T-helper 17 cell (primary cell): ENCODE data around the gene FAM229B. TPM values are rescaled to one million over a fixed set of nuclear protein-coding genes. Genes with fewer than 3 reads are reported as not detected.

Experiments
- ATAC-seq: fragments of 150-1000 bp; cut with Tn5 transposase; 2 replicates; pipeline ENCODE4 v1.10.0; 2021; ENCODE audit warnings: mild to moderate bottlenecking, moderate library complexity
- DNase-seq, 3 donors: peaks; one replicate each; pipeline versions ENCODE4 v3.0.0 to v3.0.0-alpha.2; 2020 to 2021
- H3K9me3 ChIP-seq: one replicate; pipeline ENCODE4 v1.7.0; 2013; ENCODE audit warnings: low read length, mild to moderate bottlenecking; ENCODE audit not compliant: control insufficient read depth, poor library complexity, severe bottlenecking
- H3K27ac Mint-ChIP-seq: one replicate; pipeline ENCODE4 v1.8.0; 2022; ENCODE audit warnings: mild to moderate bottlenecking, moderate library complexity, mixed read lengths
- H3K27me3 Mint-ChIP-seq: one replicate; pipeline ENCODE4 v1.8.0; 2022; ENCODE audit warnings: mixed read lengths
- H3K36me3 Mint-ChIP-seq: one replicate; pipeline ENCODE4 v1.8.0; 2022; ENCODE audit warnings: low read depth, mixed read lengths
- H3K4me1 Mint-ChIP-seq: one replicate; pipeline ENCODE4 v1.8.0; 2022; ENCODE audit warnings: mild to moderate bottlenecking, mixed read lengths
- H3K4me3 Mint-ChIP-seq: one replicate; pipeline ENCODE4 v1.8.0; 2022; ENCODE audit warnings: mild to moderate bottlenecking, moderate library complexity, mixed read lengths
- total RNA-seq, 4 donors: library from RNA in 2 of 4; stranded (reverse) in 2 of 4; gene quantifications; one replicate each; pipeline ENCODE4 v1.2.3 and lab custom pipeline; 2022 to 2026

The FAM229B gene
- total RNA-seq, 2 donors from 2014 or later = 0.50 to 3.9 TPM

GRCh38 chr6:112128208-112128607 is 40.8 kb downstream of the FAM229B start:
- Mint-ChIP-seq H3K4me1 (no peaks in the 10 kb centered on the region), H3K4me3 (no peak overlapping the region), H3K27ac (no peak overlapping the region), H3K36me3 (peaks cover 6% of the 10 kb centered on the region), H3K27me3 (peaks cover 25% of the 10 kb centered on the region)
- no peak for ATAC-seq
- H3K9me3 ChIP-seq = no peaks in the 10 kb centered on the region
- no peak for DNase-seq

DNA sequence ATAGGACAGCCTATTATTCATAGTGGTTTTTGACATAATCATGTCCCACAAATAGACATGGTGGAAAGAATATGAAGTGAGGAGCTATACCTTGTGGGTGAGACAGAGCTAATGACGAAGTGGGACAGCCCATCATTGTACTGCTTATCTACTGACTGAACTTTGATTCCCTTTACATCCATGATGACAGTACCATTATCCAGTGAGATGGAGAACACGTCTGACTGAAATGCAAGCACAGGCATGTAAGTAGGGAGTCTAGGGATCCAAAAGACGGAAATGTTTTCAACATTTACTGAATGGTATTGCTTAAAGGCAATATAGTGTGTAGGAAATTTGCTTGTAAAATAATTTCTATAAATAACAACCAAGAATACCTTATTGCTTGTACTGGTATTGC is 43.5 kb downstream of the FAM229B start:
- no peak overlapping the region for H3K27ac Mint-ChIP-seq

DNA sequence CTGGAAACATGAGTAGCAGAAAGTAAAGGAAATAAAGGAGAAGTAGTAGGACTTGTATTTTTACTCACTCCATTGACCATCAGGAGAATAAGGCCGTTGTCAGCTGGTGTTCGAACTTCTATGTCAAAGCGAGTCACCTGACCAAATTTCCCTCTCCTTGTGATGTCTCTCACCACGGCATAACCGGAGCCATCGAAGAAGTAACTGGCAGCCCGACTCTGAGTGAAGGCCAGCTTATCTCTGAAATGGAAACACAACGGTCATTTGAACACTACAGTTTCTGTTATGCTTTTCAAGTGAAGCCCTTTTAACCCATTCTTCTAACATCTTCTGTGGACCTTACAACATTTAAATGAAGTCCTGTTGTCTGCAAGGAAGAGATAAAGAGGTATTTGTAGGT is 51.7 kb downstream of the FAM229B start:
- peaks cover 2% of the 10 kb centered on the region for H3K4me1 Mint-ChIP-seq
- DNase-seq (no peak), ATAC-seq (no peak)
- H3K27me3 Mint-ChIP-seq = peaks cover 20% of the 10 kb centered on the region
- no peaks in the 10 kb centered on the region for H3K36me3 Mint-ChIP-seq
- no peaks in the 10 kb centered on the region for H3K9me3 ChIP-seq
- no peak overlapping the region for H3K27ac Mint-ChIP-seq
- H3K4me3 Mint-ChIP-seq = no peak overlapping the region

More for the DNA sequence above, 43.5 kb downstream of the FAM229B start:
- ATAC-seq (no peak), DNase-seq (no peak)
- Mint-ChIP-seq H3K27me3 (peaks cover 21% of the 10 kb centered on the region), H3K4me3 (no peak overlapping the region), H3K36me3 (peaks cover 6% of the 10 kb centered on the region), H3K4me1 (no peaks in the 10 kb centered on the region)
- no peaks in the 10 kb centered on the region for H3K9me3 ChIP-seq

DNA sequence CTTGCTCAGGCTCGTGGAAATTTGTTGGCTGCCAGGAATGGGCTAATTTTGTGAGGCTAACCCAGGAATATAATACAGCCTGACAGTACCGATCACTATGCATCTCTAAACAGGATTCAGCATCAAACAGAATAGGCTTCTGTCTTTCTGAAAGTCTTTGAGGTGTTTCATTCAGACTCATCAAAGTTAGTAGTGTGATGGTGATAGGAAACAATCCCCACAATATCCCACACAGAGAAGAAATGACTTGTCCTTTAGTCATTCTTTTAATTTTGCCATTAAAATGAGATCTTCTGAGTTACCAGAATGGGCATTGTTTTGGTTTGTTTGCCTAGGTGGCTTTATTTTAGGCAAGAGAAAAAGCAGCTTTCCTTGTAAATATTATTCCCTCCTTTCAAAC is 54.3 kb downstream of the FAM229B start:
- ATAC-seq (no peak), DNase-seq (no peak)
- Mint-ChIP-seq H3K36me3 (no peaks in the 10 kb centered on the region), H3K27ac (no peak overlapping the region), H3K4me1 (peaks cover 3% of the 10 kb centered on the region), H3K4me3 (no peak overlapping the region), H3K27me3 (peaks cover 19% of the 10 kb centered on the region)
- no peaks in the 10 kb centered on the region for H3K9me3 ChIP-seq

DNA sequence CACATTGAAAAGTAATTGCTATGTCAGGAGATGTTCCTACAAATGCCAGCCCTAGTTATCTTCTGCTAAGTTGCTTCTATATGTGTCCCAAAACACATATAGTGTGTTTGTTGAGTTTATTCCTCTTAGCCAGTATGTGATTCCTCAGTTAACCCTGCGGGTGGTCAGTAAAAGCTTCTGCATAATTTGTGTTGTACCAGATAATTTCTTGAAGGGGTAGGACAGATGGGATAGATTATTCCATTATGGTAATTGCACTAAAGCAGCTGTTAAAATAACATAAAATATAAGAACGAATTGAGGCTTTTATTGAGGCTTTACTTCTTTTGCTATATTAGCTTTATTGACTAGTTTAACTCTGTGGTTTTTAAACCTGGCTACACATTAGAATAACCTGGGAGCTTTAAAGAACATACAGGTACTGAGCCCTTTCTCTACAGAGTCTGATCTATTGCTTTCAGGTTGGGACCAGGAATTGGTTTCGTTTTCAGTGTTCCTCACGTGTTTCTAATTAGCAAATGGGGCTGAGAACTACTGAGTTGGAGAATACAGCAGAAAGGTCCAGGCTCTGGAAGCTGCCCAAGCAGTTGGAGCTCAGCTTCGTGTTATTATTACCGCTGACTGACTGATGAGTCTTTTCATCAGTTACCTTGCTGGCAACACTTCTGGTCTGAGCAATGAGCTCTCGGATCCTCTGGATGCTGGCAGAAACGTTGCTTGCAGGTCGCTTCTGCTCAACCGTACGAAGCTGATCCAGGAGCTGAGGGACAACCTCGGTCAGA is 56.9 kb downstream of the FAM229B start:
- no peak for ATAC-seq
- Mint-ChIP-seq H3K27ac (no peak overlapping the region), H3K27me3 (peaks cover 18% of the 10 kb centered on the region)

GRCh38 chr6:112145080-112145573 is 57.7 kb downstream of the FAM229B start:
- Mint-ChIP-seq H3K4me1 (peaks cover 3% of the 10 kb centered on the region), H3K36me3 (no peaks in the 10 kb centered on the region), H3K27me3 (peaks cover 10% of the 10 kb centered on the region), H3K27ac (no peak overlapping the region), H3K4me3 (no peak overlapping the region)
- ATAC-seq = no peak
- DNase-seq = no peak
- no peaks in the 10 kb centered on the region for H3K9me3 ChIP-seq

More for the DNA sequence above, 56.9 kb downstream of the FAM229B start:
- Mint-ChIP-seq H3K4me3 (peak overlapping the region; percentile 64), H3K4me1 (peaks cover 3% of the 10 kb centered on the region), H3K36me3 (no peaks in the 10 kb centered on the region)
- no peak for DNase-seq
- H3K9me3 ChIP-seq = no peaks in the 10 kb centered on the region

- Mint-ChIP-seq H3K36me3 (no peaks in the 10 kb centered on the region), H3K27me3 (peaks cover 26% of the 10 kb centered on the region), H3K4me1 (peaks cover 3% of the 10 kb centered on the region), H3K27ac (no peak overlapping the region), H3K4me3 (no peak overlapping the region)
- no peak for ATAC-seq
- H3K9me3 ChIP-seq = no peaks in the 10 kb centered on the region
- DNase-seq = no peak
Measured at GRCh38 chr6:112148103-112148502, 60.7 kb downstream of the FAM229B start.

GRCh38 chr6:112149236-112149635 is 61.8 kb downstream of the FAM229B start:
- no peaks in the 10 kb centered on the region for H3K36me3 Mint-ChIP-seq
- no peak overlapping the region for H3K4me3 Mint-ChIP-seq
- no peaks in the 10 kb centered on the region for H3K4me1 Mint-ChIP-seq
- peaks cover 28% of the 10 kb centered on the region for H3K27me3 Mint-ChIP-seq
- DNase-seq (no peak), ATAC-seq (no peak)
- no peaks in the 10 kb centered on the region for H3K9me3 ChIP-seq
- no peak overlapping the region for H3K27ac Mint-ChIP-seq

- no peaks in the 10 kb centered on the region for H3K36me3 Mint-ChIP-seq
- H3K27ac Mint-ChIP-seq = no peak overlapping the region
- peaks cover 28% of the 10 kb centered on the region for H3K27me3 Mint-ChIP-seq
- H3K4me1 Mint-ChIP-seq = no peaks in the 10 kb centered on the region
- DNase-seq (no peak), ATAC-seq (no peak)
- no peak overlapping the region for H3K4me3 Mint-ChIP-seq
- no peaks in the 10 kb centered on the region for H3K9me3 ChIP-seq
Measured at GRCh38 chr6:112149719-112150263, 62.4 kb downstream of the FAM229B start.

DNA sequence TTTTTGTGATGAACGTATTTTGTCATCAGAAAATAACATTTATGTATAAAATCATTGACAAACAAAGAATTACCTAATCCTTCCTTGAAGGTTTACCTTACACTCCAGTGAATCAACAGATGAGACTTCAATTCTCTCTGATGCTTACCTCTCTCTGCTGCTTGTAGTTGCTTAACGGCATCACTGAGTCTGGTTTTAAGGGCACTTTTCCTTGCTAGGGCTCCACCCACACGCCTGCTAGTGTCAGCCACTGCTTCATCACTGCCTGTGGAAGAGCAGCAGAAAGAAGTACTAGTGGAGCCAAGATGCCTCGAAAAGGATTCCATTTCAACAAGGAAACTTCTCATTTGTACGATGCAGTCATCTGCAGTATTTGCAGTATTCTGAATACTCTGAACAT is 63.0 kb downstream of the FAM229B start:
- Mint-ChIP-seq H3K4me3 (no peak overlapping the region), H3K36me3 (no peaks in the 10 kb centered on the region), H3K27ac (no peak overlapping the region), H3K4me1 (no peaks in the 10 kb centered on the region), H3K27me3 (peaks cover 23% of the 10 kb centered on the region)
- DNase-seq = no peak
- ATAC-seq = no peak
- H3K9me3 ChIP-seq = no peaks in the 10 kb centered on the region

Other genes starting within 250 kb of the FAM229B start
- 100 to 1,000 TPM; 455 to 472 TPM for gene FYN, start 214.1 kb upstream of the FAM229B start, total RNA-seq
- gene CCN6, start 33.5 kb upstream of the FAM229B start, total RNA-seq = not detected
- gene TUBE1, start 109 bp upstream of the FAM229B start, total RNA-seq = 10 to 100 TPM; 26.5 to 32.9 TPM
- not detected for gene LAMA4, start 167.0 kb downstream of the FAM229B start, total RNA-seq